ENCODE data around the gene TMEM80. TPM values are rescaled to one million over a fixed set of nuclear protein-coding genes. Genes with fewer than 3 reads are reported as not detected.
"Not testable (repeated sequence)": the region's sequence is repeated elsewhere in the genome, so short reads cannot be mapped to it uniquely, and the experiment has no call there.

TMEM80 gene
- total and polyA plus RNA-seq, 4 donors, result 5.1 to 12.4 (median 8.2) TPM

- DNase-seq (ENCODE audit: low spot score); H3K36me3 ChIP-seq (ENCODE audit: control insufficient read depth in 4 of 4, insufficient read depth in 3 of 4, low read depth in 1 of 4, low read length in 3 of 4); H3K27me3 ChIP-seq (ENCODE audit: control insufficient read depth in 4 of 4, insufficient read depth in 4 of 4, low read length in 3 of 4); H3K4me3 ChIP-seq (ENCODE audit: low read depth in 1 of 3, low read length in 3 of 3); H3K9ac ChIP-seq (ENCODE audit: low read depth in 1 of 2, low read length in 2 of 2); H3K9me3 ChIP-seq (ENCODE audit: control insufficient read depth in 4 of 4, low read length in 3 of 4); H3K4me1 ChIP-seq (ENCODE audit: control insufficient read depth in 4 of 4, insufficient read depth in 4 of 4, low read length in 3 of 4): not testable (repeated sequence)
- TF ChIP-seq MAX (IDR thresholded peaks at IDR 0.05) (peak; percentile 92), JUND (IDR thresholded peaks at IDR 0.05) (peak in 1 of 2 donors; percentile 87), FOXA1 (IDR thresholded peaks at IDR 0.05) (peak; percentile 42), YY1 (IDR thresholded peaks at IDR 0.05) (peak; percentile 39), RXRA (IDR thresholded peaks at IDR 0.05) (peak; percentile 80 to 95), GABPA (IDR thresholded peaks at IDR 0.05 in 1 of 2, conservative IDR thresholded peaks at IDR 0.05 in 1 of 2) (peak in 1 of 2 donors; percentile 18), ATF3 (IDR thresholded peaks at IDR 0.05) (peak; percentile 80), EGR1 (IDR thresholded peaks at IDR 0.05; ENCODE audit: low read depth in 2 of 2) (peak; percentile 95 to 96), NR2F2 (IDR thresholded peaks at IDR 0.05) (peak; percentile 56), SP1 (IDR thresholded peaks at IDR 0.05) (peak; percentile 79), HNF4A (conservative IDR thresholded peaks at IDR 0.05) (peak; percentile 88 to 94), RAD21 (IDR thresholded peaks at IDR 0.05) (peak; percentile 23 to 30), ZBTB33 (IDR thresholded peaks at IDR 0.05) (peak; percentile 79), REST (IDR thresholded peaks at IDR 0.05) (peak; percentile 41)
- WGBS, result 43% methylated on average over 10 of the region's 14 CpGs
- peak overlapping the region; percentile 64 to 77 for H3K27ac ChIP-seq (ENCODE audit: low read depth in 1 of 2, low read length in 2 of 2)
Measured at GRCh38 chr11:647672-648158, 47.9 kb upstream of the TMEM80 start.

GRCh38 chr11:650482-650881 lies 45.1 kb upstream of the TMEM80 start:
- H3K9me3 ChIP-seq (ENCODE audit: control insufficient read depth in 4 of 4, low read length in 3 of 4), result no peaks in the 10 kb centered on the region

GRCh38 chr11:653136-653535 lies 42.5 kb upstream of the TMEM80 start:
- H3K27ac ChIP-seq (ENCODE audit: low read depth in 1 of 2, low read length in 2 of 2), result not testable (repeated sequence)

More at GRCh38 chr11:650482-650881, 45.1 kb upstream of the TMEM80 start:
- DNase-seq (ENCODE audit: low spot score), result no peak
- no peak overlapping the region for H3K27ac ChIP-seq (ENCODE audit: low read depth in 1 of 2, low read length in 2 of 2)
- H3K27me3 ChIP-seq (ENCODE audit: control insufficient read depth in 4 of 4, insufficient read depth in 4 of 4, low read length in 3 of 4), result no peaks in the 10 kb centered on the region
- no peak for TF ChIP-seq SP1 (IDR thresholded peaks at IDR 0.05)
- TF ChIP-seq RAD21 (IDR thresholded peaks at IDR 0.05), result no peak
- WGBS, result 96% methylated on average over 10 of the region's 10 CpGs
- peaks cover 4 to 28% (median 19%) of the 10 kb centered on the region in 4 donors for H3K4me1 ChIP-seq (ENCODE audit: control insufficient read depth in 4 of 4, insufficient read depth in 4 of 4, low read length in 3 of 4)
- H3K4me3 ChIP-seq (ENCODE audit: low read depth in 1 of 3, low read length in 3 of 3), result no peak overlapping the region
- H3K36me3 ChIP-seq (ENCODE audit: control insufficient read depth in 4 of 4, insufficient read depth in 3 of 4, low read depth in 1 of 4, low read length in 3 of 4), result peaks cover 0 to 2% (median 2%) of the 10 kb centered on the region in 4 donors
- H3K9ac ChIP-seq (ENCODE audit: low read depth in 1 of 2, low read length in 2 of 2), result no peak overlapping the region

More at GRCh38 chr11:653136-653535, 42.5 kb upstream of the TMEM80 start:
- not testable (repeated sequence) for DNase-seq (ENCODE audit: low spot score); H3K4me3 ChIP-seq (ENCODE audit: low read depth in 1 of 3, low read length in 3 of 3); H3K36me3 ChIP-seq (ENCODE audit: control insufficient read depth in 4 of 4, insufficient read depth in 3 of 4, low read depth in 1 of 4, low read length in 3 of 4); H3K9ac ChIP-seq (ENCODE audit: low read depth in 1 of 2, low read length in 2 of 2); H3K9me3 ChIP-seq (ENCODE audit: control insufficient read depth in 4 of 4, low read length in 3 of 4); H3K27me3 ChIP-seq (ENCODE audit: control insufficient read depth in 4 of 4, insufficient read depth in 4 of 4, low read length in 3 of 4)
- WGBS, result 88% methylated on average over 14 of the region's 14 CpGs
- peaks cover 10 to 46% (median 37%) of the 10 kb centered on the region in 4 donors for H3K4me1 ChIP-seq (ENCODE audit: control insufficient read depth in 4 of 4, insufficient read depth in 4 of 4, low read length in 3 of 4)

Measured in liver (tissue), 9 donors.